ENCODE measurements around the gene PFKP.

DNA sequence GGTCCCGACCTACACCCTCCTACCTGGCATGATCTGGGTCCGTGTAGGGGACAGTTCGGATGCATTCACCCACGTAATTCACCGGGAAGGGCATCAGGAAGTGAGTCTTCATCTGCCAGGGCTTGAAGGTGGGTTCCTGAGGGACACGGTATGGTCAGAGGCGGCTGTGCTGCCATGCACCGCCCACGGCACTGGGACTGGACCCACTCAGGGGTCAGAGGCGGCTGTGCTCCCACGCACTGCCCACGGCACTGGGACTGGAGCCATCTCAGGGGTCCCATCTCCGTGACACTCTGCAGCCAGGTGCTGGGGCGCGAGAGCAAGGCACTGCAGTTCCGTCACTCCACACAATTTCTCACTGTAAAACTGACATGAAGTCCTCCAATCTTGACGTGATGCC, 76.0 kb downstream of the PFKP start:
- TF ChIP-seq, protein P1, sequence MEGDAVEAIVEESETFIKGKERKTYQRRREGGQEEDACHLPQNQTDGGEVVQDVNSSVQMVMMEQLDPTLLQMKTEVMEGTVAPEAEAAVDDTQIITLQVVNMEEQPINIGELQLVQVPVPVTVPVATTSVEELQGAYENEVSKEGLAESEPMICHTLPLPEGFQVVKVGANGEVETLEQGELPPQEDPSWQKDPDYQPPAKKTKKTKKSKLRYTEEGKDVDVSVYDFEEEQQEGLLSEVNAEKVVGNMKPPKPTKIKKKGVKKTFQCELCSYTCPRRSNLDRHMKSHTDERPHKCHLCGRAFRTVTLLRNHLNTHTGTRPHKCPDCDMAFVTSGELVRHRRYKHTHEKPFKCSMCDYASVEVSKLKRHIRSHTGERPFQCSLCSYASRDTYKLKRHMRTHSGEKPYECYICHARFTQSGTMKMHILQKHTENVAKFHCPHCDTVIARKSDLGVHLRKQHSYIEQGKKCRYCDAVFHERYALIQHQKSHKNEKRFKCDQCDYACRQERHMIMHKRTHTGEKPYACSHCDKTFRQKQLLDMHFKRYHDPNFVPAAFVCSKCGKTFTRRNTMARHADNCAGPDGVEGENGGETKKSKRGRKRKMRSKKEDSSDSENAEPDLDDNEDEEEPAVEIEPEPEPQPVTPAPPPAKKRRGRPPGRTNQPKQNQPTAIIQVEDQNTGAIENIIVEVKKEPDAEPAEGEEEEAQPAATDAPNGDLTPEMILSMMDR (IDR thresholded peaks at IDR 0.05) = no peak
- no peak for TF ChIP-seq POLR2AphosphoS5 (IDR thresholded peaks at IDR 0.05; ENCODE audit: low read depth, low read length)
